HFF-Myc (cell line): ENCODE results near the gene A1BG.

Experiments used
- DNase-seq: peaks from one replicate; pipeline ENCODE4 v3.0.0-alpha.2; 2011; ENCODE audit warnings: low read depth; ENCODE audit errors: extremely low read depth
- H3K4me3 ChIP-seq: replicated peaks from 2 replicates; pipeline ENCODE4 v1.5.1; 2011; ENCODE audit warnings: low read depth, mild to moderate bottlenecking, control low read depth, low read length
- CTCF ChIP-seq: IDR thresholded peaks from 2 replicates; pipeline ENCODE4 v1.5.1; 2012; ENCODE audit warnings: mild to moderate bottlenecking, low read depth, low read length, control low read depth; ENCODE audit errors: missing control alignments

A1BG gene

GRCh38 chr19:58398087-58398486 is 44.8 kb upstream of the A1BG start:
- TF ChIP-seq CTCF = no peak
- no peak for DNase-seq

GRCh38 chr19:58397533-58398037 is 44.3 kb upstream of the A1BG start:
- no peak for TF ChIP-seq CTCF
- no peak for DNase-seq
- H3K4me3 ChIP-seq = no peak overlapping the region

More at GRCh38 chr19:58398087-58398486, 44.8 kb upstream of the A1BG start:
- H3K4me3 ChIP-seq = no peak overlapping the region

GRCh38 chr19:58396691-58397532 is 43.6 kb upstream of the A1BG start:
- no peak overlapping the region for H3K4me3 ChIP-seq
- TF ChIP-seq CTCF = no peak
- DNase-seq = no peak

GRCh38 chr19:58395979-58396627 is 42.8 kb upstream of the A1BG start:
- TF ChIP-seq CTCF = no peak
- H3K4me3 ChIP-seq = no peak overlapping the region
- no peak for DNase-seq

GRCh38 chr19:58395220-58395978 is 42.1 kb upstream of the A1BG start, which contains the start of gene RNF225:
TSS of gene RNF225 (plus strand) at chr19:58395656. CDS start at chr19:58396090, 434 bp downstream.
- no peak for TF ChIP-seq CTCF
- H3K4me3 ChIP-seq = no peak within 1 kb of the TSS
- DNase-seq = no peak

- TF ChIP-seq CTCF = no peak
- no peak overlapping the region for H3K4me3 ChIP-seq
- DNase-seq = no peak
These were observed 41.5 kb upstream of the A1BG start for GRCh38 chr19:58394821-58395219.
